DMS114 treated with DMSO at 0.1 percent for 48 hours (cell line): ENCODE measurements around the gene KLHL30.

Experiments used
- DNase-seq: peaks from one replicate; lab custom pipeline; 2025; ENCODE audit not compliant: unreplicated experiment; lab: John Stamatoyannopoulos, UW

KLHL30 gene

GRCh38 chr2:238138331-238139195 is at the start of gene KLHL30:
Gene KLHL30 (plus strand): TSS chr2:238138668. CDS start chr2:238140755, 2,087 bp downstream.
- DNase-seq: no peak

GRCh38 chr2:238090887-238091286 is 47.6 kb upstream of the KLHL30 start:
- DNase-seq: no peak

GRCh38 chr2:238091436-238092060 is 46.9 kb upstream of the KLHL30 start:
- DNase-seq: no peak

GRCh38 chr2:238092486-238093035 is 45.9 kb upstream of the KLHL30 start:
- DNase-seq: no peak

GRCh38 chr2:238093181-238094140 is 45.0 kb upstream of the KLHL30 start:
- no peak for DNase-seq

- no peak for DNase-seq
Measured at GRCh38 chr2:238094438-238095022, 43.9 kb upstream of the KLHL30 start.

GRCh38 chr2:238095143-238095542 is 43.3 kb upstream of the KLHL30 start:
- no peak for DNase-seq

- DNase-seq: no peak
Measured at GRCh38 chr2:238096311-238097011, 42.0 kb upstream of the KLHL30 start.

- DNase-seq: no peak
Measured at GRCh38 chr2:238097201-238097987, 41.1 kb upstream of the KLHL30 start.

GRCh38 chr2:238097988-238098871 is 40.2 kb upstream of the KLHL30 start:
- DNase-seq: no peak

- DNase-seq: no peak
Measured at GRCh38 chr2:238098901-238099713, 39.4 kb upstream of the KLHL30 start.

GRCh38 chr2:238099714-238100048 is 38.8 kb upstream of the KLHL30 start:
- DNase-seq: no peak

- DNase-seq: no peak
Measured at GRCh38 chr2:238100049-238100820, 38.2 kb upstream of the KLHL30 start, which contains the start of gene ESPNL. Gene ESPNL (plus strand): TSS chr2:238100340. CDS start chr2:238100420, 80 bp downstream.

- DNase-seq: no peak
Measured at GRCh38 chr2:238100821-238101771, 37.4 kb upstream of the KLHL30 start.
